DND-41 (cell line): ENCODE data around the gene TFAP2A.

Source experiments
- ATAC-seq: fragments of 200-7000 bp; cut with Tn5 transposase; 3 replicates; pipeline ENCODE4 v1.9.1; 2021; ENCODE audit warnings: low read depth; ENCODE audit not compliant: insufficient read depth
- DNase-seq: peaks from one replicate; pipeline ENCODE4 v3.0.0-alpha.2; 2020
- H2AFZ ChIP-seq: 2 replicates; pipeline ENCODE4 v1.6.0; 2012; ENCODE audit warnings: low read depth, low read length
- H3K27ac ChIP-seq: 2 replicates; pipeline ENCODE4 v1.5.1; 2012; ENCODE audit warnings: low read length, inconsistent platforms
- H3K27me3 ChIP-seq: fragments of 200-600 bp; sonication (generic); 2 replicates; pipeline ENCODE4 v1.6.0; 2012; ENCODE audit warnings: low read length, mild to moderate bottlenecking, inconsistent platforms; ENCODE audit not compliant: insufficient read depth, poor library complexity
- H3K36me3 ChIP-seq: 2 replicates; pipeline ENCODE4 v1.5.1; 2012; ENCODE audit warnings: low read length, inconsistent platforms; ENCODE audit not compliant: insufficient read depth
- H3K4me1 ChIP-seq: 2 replicates; pipeline ENCODE4 v1.5.1; 2012; ENCODE audit warnings: mild to moderate bottlenecking, low read length; ENCODE audit not compliant: insufficient read depth
- H3K4me2 ChIP-seq: 2 replicates; pipeline ENCODE4 v1.6.0; 2012; ENCODE audit warnings: mild to moderate bottlenecking, moderate library complexity, low read length, inconsistent platforms; ENCODE audit not compliant: insufficient read depth
- H3K4me3 ChIP-seq, 2 experiments: fragments of 200-600 bp in 1 of 2; shearing (Covaris generic) in 1 of 2; 2 replicates each; pipeline ENCODE4 v1.5.1; 2012 to 2016; ENCODE audit warnings: inconsistent platforms in 2 of 2, low read length in 2 of 2, mild to moderate bottlenecking in 2 of 2, low read depth in 1 of 2, moderate library complexity in 1 of 2
- H3K79me2 ChIP-seq: 2 replicates; pipeline ENCODE4 v1.6.0; 2012; ENCODE audit warnings: low read length, inconsistent platforms; ENCODE audit not compliant: insufficient read depth
- H3K9ac ChIP-seq: 2 replicates; pipeline ENCODE4 v1.6.0; 2012; ENCODE audit warnings: low read depth, mild to moderate bottlenecking, inconsistent platforms, low read length, moderate library complexity
- H3K9me3 ChIP-seq: 2 replicates; pipeline ENCODE4 v1.5.1; 2012; ENCODE audit warnings: low read length, moderate library complexity, mild to moderate bottlenecking, inconsistent platforms; ENCODE audit not compliant: insufficient read depth, severe bottlenecking
- H4K20me1 ChIP-seq: 2 replicates; pipeline ENCODE4 v1.6.0; 2012; ENCODE audit warnings: low read length; ENCODE audit not compliant: insufficient read depth
- CTCF ChIP-seq: IDR thresholded peaks from 2 replicates; pipeline ENCODE4 v1.5.1; 2012; ENCODE audit warnings: borderline replicate concordance, low read length, moderate library complexity, mild to moderate bottlenecking; ENCODE audit not compliant: poor library complexity, severe bottlenecking; ENCODE audit errors: extremely low read depth
- EZH2 ChIP-seq: IDR thresholded peaks from 3 replicates; pipeline ENCODE4 v1.6.1; 2012; ENCODE audit warnings: borderline replicate concordance, low read depth, mild to moderate bottlenecking, moderate library complexity, low read length, inconsistent platforms; ENCODE audit not compliant: severe bottlenecking

The TFAP2A gene

GRCh38 chr6:10418862-10419748 lies 4.2 kb upstream of the TFAP2A start:
- no peaks in the 10 kb centered on the region for H3K4me1 ChIP-seq
- TF ChIP-seq EZH2: no peak
- TF ChIP-seq CTCF: no peak
- no peak overlapping the region for H2AFZ ChIP-seq
- no peaks in the 10 kb centered on the region for H3K36me3 ChIP-seq
- H3K79me2 ChIP-seq: no peaks in the 10 kb centered on the region
- H3K9me3 ChIP-seq: no peaks in the 10 kb centered on the region
- no peak overlapping the region for H3K9ac ChIP-seq
- no peak overlapping the region for H3K27ac ChIP-seq
- no peaks in the 10 kb centered on the region for H3K27me3 ChIP-seq
- no peak overlapping the region for H3K4me2 ChIP-seq
- no peak for ATAC-seq
- H4K20me1 ChIP-seq: no peaks in the 10 kb centered on the region
- no peak overlapping the region for H3K4me3 ChIP-seq
- no peak for DNase-seq

- no peak overlapping the region for H3K9ac ChIP-seq
- H3K4me2 ChIP-seq: no peak overlapping the region
- DNase-seq: no peak
- no peaks in the 10 kb centered on the region for H3K9me3 ChIP-seq
- H2AFZ ChIP-seq: no peak overlapping the region
- no peaks in the 10 kb centered on the region for H3K36me3 ChIP-seq
- no peak overlapping the region for H3K4me3 ChIP-seq
- no peaks in the 10 kb centered on the region for H3K27me3 ChIP-seq
- H4K20me1 ChIP-seq: no peaks in the 10 kb centered on the region
- TF ChIP-seq EZH2 (no peak), CTCF (no peak)
- ATAC-seq: no peak
- no peaks in the 10 kb centered on the region for H3K79me2 ChIP-seq
- H3K27ac ChIP-seq: no peak overlapping the region
- H3K4me1 ChIP-seq: no peaks in the 10 kb centered on the region
These were observed 3.5 kb upstream of the TFAP2A start for GRCh38 chr6:10418361-10418861.

- H3K27me3 ChIP-seq: no peaks in the 10 kb centered on the region
- ATAC-seq (no peak), DNase-seq (no peak)
- H3K9ac ChIP-seq: no peak overlapping the region
- H4K20me1 ChIP-seq: no peaks in the 10 kb centered on the region
- no peaks in the 10 kb centered on the region for H3K9me3 ChIP-seq
- TF ChIP-seq EZH2: no peak
- TF ChIP-seq CTCF: no peak
- H3K4me2 ChIP-seq: no peak overlapping the region
- no peak overlapping the region for H3K27ac ChIP-seq
- no peaks in the 10 kb centered on the region for H3K36me3 ChIP-seq
- no peak overlapping the region for H3K4me3 ChIP-seq
- no peaks in the 10 kb centered on the region for H3K79me2 ChIP-seq
- H2AFZ ChIP-seq: no peak overlapping the region
- H3K4me1 ChIP-seq: no peaks in the 10 kb centered on the region
These were observed 2.8 kb upstream of the TFAP2A start for GRCh38 chr6:10417681-10418104.
